ENCODE data around the gene ZNF789. TPM values are rescaled to one million over a fixed set of nuclear protein-coding genes. Genes with fewer than 3 reads are reported as not detected.
"Not testable (repeated sequence)": the region's sequence is repeated elsewhere in the genome, so short reads cannot be mapped to it uniquely, and the experiment has no call there.

Gene ZNF789
- polyA plus RNA-seq, 1 of the 3 experiments (the other 2 are of a cell fraction): 27.7 TPM

GRCh38 chr7:99500637-99501009 lies 27.9 kb downstream of the ZNF789 start:
- H3K27ac ChIP-seq (ENCODE audit: low read depth in 2 of 2, low read length in 1 of 2): peak overlapping the region; percentile 75 to 87; a peak in 3 of 4 replicates
- H3K79me2 ChIP-seq (ENCODE audit: insufficient read depth): peaks cover 63% of the 10 kb centered on the region
- H3K4me1 ChIP-seq (ENCODE audit: control insufficient read depth in 1 of 2, insufficient read depth in 2 of 2, low read depth in 1 of 2, low read length in 1 of 2): peaks cover 9 to 10% of the 10 kb centered on the region in 2 experiments; a peak in 3 of 4 replicates
- no peak for TF ChIP-seq TCF12 (IDR thresholded peaks at IDR 0.05)
- TF ChIP-seq ZBTB33 (IDR thresholded peaks at IDR 0.05; ENCODE audit: borderline replicate concordance, low read depth): no peak
- no peak for TF ChIP-seq SIN3A (IDR thresholded peaks at IDR 0.05; ENCODE audit: borderline replicate concordance, low read depth, low read length)
- no peak for TF ChIP-seq FOXM1 (IDR thresholded peaks at IDR 0.05; ENCODE audit: low read depth)
- TF ChIP-seq RAD21 (IDR thresholded peaks at IDR 0.05; ENCODE audit: low read length): no peak
- no peak for TF ChIP-seq FOXJ3 (CRISPR knock-in tag; IDR thresholded peaks at IDR 0.05)
- TF ChIP-seq RFX5 (IDR thresholded peaks at IDR 0.05; ENCODE audit: low read length): no peak
- TF ChIP-seq POLR2AphosphoS5 (IDR thresholded peaks at IDR 0.05; ENCODE audit: low read depth, low read length): no peak
- no peak for TF ChIP-seq YY1 (IDR thresholded peaks at IDR 0.05; ENCODE audit: low read depth)
- TF ChIP-seq ELF1 (IDR thresholded peaks at IDR 0.05): no peak
- TF ChIP-seq RXRA (IDR thresholded peaks at IDR 0.05; ENCODE audit: borderline replicate concordance, low read depth): no peak
- 46% methylated on average over 16 of the region's 16 CpGs for WGBS (ENCODE audit: low lambda C conversion rate)
- peaks cover 18% of the 10 kb centered on the region for H4K20me1 ChIP-seq (ENCODE audit: insufficient read depth)
- DNase-seq: no peak
- peak overlapping the region; percentile 90 for H2AFZ ChIP-seq (ENCODE audit: low read depth)
- peak overlapping the region; percentile 74 for H3K9ac ChIP-seq
- peaks cover 7% of the 10 kb centered on the region for H3F3A ChIP-seq (replicated peaks; ENCODE audit: insufficient read depth)
- peak overlapping the region; percentile 91 for H3K4me2 ChIP-seq
- no peaks in the 10 kb centered on the region for H3K27me3 ChIP-seq (ENCODE audit: insufficient read depth)
- ChIA-PET CTCF (interaction anchor here (1.1 to 1.4 kb wide), 3 partner anchors 44 to 115 kb away, joined by 3 to 4 read pairs (median 4); no protein-coding TSS in a partner anchor), POLR2A (interaction anchor here (0.6 to 1.7 kb wide), 9 partner anchors 13 to 117 kb away, joined by 3 to 15 read pairs (median 6); partner anchors contain the start of genes BUD31, FAM200A, PDAP1 and ZNF655)
- no peaks in the 10 kb centered on the region for H3K9me3 ChIP-seq
- peaks cover 3 to 21% of the 10 kb centered on the region in 2 experiments for H3K36me3 ChIP-seq (replicated peaks in 1 of 2; ENCODE audit: control insufficient read depth in 1 of 2, insufficient read depth in 2 of 2, low read length in 1 of 2)
- no peaks in the 10 kb centered on the region for H3K9me2 ChIP-seq
- H3K4me3 ChIP-seq (ENCODE audit: low read depth in 2 of 2, low read length in 1 of 2): peak overlapping the region; percentile 65 to 80

GRCh38 chr7:99501236-99501635 lies 28.5 kb downstream of the ZNF789 start:
- not testable (repeated sequence) for H2AFZ ChIP-seq (ENCODE audit: low read depth); H3K27ac ChIP-seq (ENCODE audit: low read depth in 2 of 2, low read length in 1 of 2); H3K9me2 ChIP-seq; H3K9me3 ChIP-seq; H3K9ac ChIP-seq; DNase-seq; H3K27me3 ChIP-seq (ENCODE audit: insufficient read depth)
- Histone ChIP-seq H3K36me3 (replicated peaks in 1 of 2; ENCODE audit: control insufficient read depth in 1 of 2, insufficient read depth in 2 of 2, low read length in 1 of 2) (peaks cover 3 to 15% of the 10 kb centered on the region in 2 experiments), H3F3A (replicated peaks; ENCODE audit: insufficient read depth) (peaks cover 13% of the 10 kb centered on the region), H4K20me1 (ENCODE audit: insufficient read depth) (peaks cover 18% of the 10 kb centered on the region), H3K4me3 (ENCODE audit: low read depth in 2 of 2, low read length in 1 of 2) (peak overlapping the region in 1 of 2 experiments; percentile 80; a peak in 2 of 4 replicates), H3K4me2 (peak overlapping the region; percentile 91), H3K4me1 (ENCODE audit: control insufficient read depth in 1 of 2, insufficient read depth in 2 of 2, low read depth in 1 of 2, low read length in 1 of 2) (peaks cover 10 to 14% of the 10 kb centered on the region in 2 experiments; a peak in 3 of 4 replicates), H3K79me2 (ENCODE audit: insufficient read depth) (peaks cover 63% of the 10 kb centered on the region)
- CTCF ChIA-PET: interaction anchor here (1.1 to 1.4 kb wide), 2 partner anchors 44 to 115 kb away, joined by 3 to 4 read pairs; no protein-coding TSS in a partner anchor
- POLR2A ChIA-PET: interaction anchor here (0.6 to 1.2 kb wide), 3 partner anchors 30 to 79 kb away, joined by 3 to 5 read pairs (median 3); partner anchors contain the start of gene FAM200A
- WGBS (ENCODE audit: low lambda C conversion rate): 95% methylated on average over 12 of the region's 12 CpGs
